Lung microvascular endothelial cell (primary cell): ENCODE measurements around the gene KIF9. TPM values are rescaled to one million over a fixed set of nuclear protein-coding genes. Genes with fewer than 3 reads are reported as not detected.
A peak's percentile ranks its signal among the peaks of the same experiment; 100 is the strongest.
"Not testable (repeated sequence)": the region's sequence is repeated elsewhere in the genome, so short reads cannot be mapped to it uniquely, and the experiment has no call there.

ENCODE experiments used
- DNase-seq, 2 donors: peaks; one replicate each; pipeline versions ENCODE4 v3.0.0 to v3.0.0-alpha.2; 2010; ENCODE audit warnings: low read depth in 2 of 2
- total RNA-seq: library from RNA; depleted of rRNA; stranded (reverse); fragments of >200 nt; gene quantifications from 2 replicates; pipeline ENCODE4 v1.2.1, GENCODE V29; 2014

Gene KIF9, protein sequence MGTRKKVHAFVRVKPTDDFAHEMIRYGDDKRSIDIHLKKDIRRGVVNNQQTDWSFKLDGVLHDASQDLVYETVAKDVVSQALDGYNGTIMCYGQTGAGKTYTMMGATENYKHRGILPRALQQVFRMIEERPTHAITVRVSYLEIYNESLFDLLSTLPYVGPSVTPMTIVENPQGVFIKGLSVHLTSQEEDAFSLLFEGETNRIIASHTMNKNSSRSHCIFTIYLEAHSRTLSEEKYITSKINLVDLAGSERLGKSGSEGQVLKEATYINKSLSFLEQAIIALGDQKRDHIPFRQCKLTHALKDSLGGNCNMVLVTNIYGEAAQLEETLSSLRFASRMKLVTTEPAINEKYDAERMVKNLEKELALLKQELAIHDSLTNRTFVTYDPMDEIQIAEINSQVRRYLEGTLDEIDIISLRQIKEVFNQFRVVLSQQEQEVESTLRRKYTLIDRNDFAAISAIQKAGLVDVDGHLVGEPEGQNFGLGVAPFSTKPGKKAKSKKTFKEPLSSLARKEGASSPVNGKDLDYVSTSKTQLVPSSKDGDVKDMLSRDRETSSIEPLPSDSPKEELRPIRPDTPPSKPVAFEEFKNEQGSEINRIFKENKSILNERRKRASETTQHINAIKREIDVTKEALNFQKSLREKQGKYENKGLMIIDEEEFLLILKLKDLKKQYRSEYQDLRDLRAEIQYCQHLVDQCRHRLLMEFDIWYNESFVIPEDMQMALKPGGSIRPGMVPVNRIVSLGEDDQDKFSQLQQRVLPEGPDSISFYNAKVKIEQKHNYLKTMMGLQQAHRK
- 6.1 and 7.1 TPM in 2 replicates for total RNA-seq

DNA sequence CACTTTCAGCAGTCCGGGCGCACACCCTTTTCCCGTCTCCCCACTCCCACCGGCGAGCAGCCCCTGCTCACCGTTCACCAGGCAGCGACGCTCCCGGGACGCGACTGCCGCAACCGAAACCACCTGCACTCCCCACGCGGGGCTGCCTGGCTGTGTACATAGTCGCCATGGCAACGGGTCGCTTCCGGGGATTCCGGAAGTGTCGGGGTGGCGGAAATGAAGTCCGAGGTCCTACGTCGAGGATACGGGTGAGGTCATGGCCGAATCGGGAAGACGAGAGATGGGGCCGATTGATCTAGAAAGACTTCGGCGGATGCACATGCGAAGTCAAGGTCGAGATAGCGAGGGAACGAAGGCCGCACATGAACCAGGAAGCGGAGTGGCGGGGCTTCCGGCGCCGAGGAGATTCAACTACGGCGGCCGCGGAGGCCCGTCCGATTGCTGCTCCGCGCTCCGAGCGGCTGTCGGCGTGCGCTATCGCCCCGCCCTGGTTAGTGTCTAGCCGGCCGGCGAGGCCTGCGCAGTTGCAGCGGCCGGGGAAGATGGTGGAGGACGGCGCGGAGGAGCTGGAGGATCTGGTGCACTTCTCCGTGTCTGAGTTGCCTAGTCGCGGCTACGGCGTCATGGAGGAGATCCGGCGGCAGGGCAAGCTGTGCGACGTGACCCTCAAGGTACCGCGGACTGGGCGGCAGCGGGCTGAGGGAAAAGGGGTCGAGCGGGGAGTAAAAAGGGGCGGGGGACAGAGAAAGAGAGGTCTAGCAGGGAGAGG, at the start of gene KIF9, which contains the start of gene KLHL18:
Gene KIF9 (minus strand): TSS at position 376 of the 769 bp plus-strand sequence. CDS start 5,425 bp downstream, outside the sequence.
Gene KLHL18 (plus strand): TSS at position 521 of the 769 bp plus-strand sequence. CDS start 22 bp downstream, at position 543.
- peak; percentile 93 to 95 for DNase-seq

DNA sequence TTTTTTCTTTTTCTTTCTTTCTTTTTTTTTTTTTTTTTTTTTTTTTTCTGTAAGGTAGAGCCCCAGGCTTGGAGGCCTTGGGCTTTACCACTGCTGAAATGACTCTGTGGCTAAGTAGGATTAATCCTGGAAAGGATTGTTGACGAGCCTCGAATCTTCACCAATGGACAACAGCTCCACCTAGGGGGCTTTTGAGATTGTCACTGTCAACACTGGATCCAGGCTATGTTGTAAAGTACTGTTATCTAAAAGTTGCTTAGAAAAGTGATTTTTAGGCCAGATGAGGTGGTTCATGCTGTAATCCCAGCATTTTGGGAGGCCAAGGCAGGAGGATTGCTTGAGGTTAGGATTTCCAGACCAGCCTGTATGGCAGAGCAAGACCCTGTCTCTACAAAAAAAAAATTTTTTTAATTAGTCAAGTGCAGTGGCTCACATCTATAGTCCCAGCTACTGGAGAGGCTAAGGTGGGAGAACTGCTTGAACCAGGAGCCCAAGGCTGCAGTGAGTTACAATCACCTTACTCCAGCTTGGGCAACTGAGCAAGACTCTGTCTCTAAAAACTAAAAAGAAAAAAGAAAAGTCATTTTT, 41.8 kb upstream of the KIF9 start:
- peak; percentile 83 to 87 for DNase-seq

DNA sequence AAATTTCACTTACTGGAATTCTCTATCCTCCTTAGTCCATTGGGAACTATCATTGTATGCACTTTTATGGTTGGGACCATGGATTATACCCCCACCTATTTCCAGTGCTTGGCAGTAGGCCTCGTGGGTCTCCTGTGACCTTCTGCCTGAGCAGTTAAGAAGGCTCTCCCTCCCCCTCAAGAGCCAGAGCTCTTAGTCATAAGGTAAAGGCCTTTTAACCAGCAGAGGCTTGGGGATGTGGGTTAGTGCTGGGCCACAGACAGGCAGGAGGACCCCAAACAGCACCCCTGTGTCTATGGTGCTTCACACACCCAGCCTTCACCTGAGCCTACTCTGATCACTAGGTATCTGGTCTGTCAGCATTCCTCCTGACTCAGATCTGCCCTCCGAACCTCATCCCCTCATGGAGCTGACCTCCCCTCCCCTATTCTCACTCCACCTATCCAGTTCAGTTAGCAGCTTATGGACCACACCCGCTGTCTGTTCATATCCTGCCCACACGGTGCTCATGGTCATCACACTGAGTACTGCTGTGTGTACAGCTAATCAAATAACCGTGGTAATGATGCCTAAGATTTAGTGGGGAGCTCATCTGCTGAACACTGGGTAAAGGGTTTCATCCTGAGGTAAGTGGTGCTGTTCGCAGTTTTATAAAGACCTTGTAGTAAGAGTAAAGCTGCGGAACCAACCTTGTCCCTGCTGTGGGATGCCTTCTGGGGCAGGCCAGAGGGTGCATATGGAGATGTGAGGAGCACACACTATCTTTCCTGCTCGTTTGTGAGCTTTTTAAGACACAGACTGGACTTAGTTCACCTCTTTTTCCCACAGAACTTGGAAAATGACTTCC, 41.1 kb upstream of the KIF9 start:
- DNase-seq = peak in 1 of 2 donors; percentile 14

DNA sequence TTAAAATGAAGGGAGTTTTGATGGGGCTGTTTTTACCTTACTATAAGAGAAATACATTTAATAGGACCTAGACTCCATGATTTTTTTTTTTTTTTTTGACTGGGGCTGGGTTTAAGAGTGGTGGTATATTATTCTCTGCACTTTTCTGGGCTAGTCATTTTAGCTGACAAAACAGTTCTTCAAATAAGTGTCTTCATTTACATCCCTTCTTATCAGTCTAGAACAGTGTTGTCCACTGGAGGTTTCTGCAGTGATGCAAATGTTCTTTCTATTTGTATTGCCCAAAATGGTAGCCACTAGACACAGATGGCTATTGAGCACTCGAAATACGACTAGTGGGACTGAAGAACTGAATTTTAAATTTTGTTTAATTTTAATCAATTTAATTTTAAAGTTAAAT, 37.4 kb upstream of the KIF9 start:
- no peak for DNase-seq

DNA sequence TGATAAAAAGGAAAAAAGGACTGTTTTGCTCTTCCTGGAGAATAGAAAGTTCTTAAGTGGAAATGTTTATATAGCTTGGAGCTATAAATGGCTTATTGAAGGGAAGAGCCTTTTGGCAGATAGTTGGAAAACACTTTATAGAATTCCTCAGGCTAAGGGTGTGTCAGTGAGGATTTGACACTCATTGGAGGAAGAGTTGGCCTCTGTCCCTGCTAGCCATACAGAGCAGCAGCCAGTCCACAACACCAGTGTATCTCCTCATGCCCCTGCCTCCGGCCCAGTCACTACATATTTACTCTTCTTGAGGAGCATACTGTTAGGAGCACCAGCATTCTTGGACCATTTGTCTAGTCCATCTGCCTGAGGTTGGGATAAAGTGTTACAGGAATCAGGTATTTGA, 36.3 kb upstream of the KIF9 start:
- no peak for DNase-seq

DNA sequence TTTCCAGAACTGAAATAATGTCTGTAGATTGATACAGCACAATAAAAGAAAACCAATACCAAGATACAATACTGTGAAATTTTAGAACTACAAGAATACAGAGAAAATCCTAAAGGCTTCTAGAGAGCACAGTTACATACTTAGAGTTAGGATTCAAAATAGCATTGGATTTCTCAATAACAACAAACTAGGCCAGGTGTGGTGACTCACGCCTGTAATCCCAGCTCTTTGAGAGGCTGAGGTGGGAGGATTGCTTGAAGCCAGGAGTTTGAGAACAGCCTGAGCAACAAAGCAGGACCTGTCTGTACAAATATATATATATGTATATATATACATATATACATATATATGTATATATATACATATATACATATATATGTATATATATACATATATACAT, 33.6 kb upstream of the KIF9 start:
- DNase-seq = not testable (repeated sequence)

DNA sequence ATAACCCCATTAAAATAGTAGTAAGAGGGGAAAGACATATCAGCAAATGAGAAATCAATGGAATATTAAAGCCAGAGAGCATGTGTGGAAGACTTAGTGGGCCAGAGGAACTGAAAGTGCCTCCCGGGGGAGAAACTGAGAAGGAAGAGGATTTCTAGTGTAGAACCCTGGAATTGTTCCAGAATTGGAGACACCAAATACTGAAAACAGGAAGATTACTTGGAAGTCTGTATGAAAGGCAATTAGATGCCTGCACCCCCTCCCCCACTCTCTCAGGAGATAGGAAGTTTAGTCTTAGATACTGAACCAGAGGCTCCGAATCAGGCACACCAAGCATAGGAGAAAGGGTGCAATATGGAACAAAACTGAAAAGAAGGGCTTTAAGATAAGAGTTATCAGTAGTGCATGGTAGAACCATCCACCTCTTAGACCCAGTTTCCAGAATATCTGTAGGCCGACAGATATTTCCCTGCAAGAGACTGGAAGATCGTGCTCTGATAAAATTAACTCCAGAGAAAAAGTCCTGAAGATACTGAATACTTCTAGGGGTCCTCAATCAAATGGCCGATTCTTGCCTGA, 32.6 kb upstream of the KIF9 start:
- DNase-seq = peak in 1 of 2 donors; percentile 80

DNA sequence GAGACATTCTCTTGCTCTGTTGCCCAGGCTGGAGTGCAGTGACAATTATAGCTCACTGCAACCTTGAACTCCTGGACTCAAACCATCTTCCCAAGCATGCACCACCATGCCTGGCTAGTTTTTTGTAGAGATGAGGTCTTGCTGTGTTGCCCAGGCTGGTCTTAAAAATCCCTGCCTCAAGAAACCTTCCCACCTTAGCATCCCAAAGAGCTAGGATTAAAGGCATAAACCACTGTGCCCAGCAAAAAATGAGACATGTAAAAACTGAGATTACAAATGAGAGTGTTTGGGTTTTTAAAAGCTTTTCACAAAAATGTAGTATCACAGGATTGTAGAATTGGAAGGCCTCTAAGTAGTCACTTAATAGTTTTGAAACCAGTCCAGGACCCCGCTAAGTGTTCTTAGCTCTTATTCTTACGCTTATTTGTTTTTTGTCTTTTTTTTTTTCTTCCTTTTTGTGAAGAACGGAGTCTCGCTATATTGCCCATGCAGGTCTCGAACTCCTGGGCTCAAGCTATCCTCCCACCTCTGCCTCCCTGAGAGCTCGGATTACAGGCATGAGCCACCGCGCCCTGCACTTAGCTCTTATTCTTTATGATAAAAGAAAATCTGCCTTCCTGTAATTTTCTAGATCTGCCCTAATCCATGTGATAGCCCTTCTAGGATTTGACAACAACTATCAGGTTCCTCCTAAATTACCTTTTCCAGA, 31.6 kb upstream of the KIF9 start:
- no peak for DNase-seq

DNA sequence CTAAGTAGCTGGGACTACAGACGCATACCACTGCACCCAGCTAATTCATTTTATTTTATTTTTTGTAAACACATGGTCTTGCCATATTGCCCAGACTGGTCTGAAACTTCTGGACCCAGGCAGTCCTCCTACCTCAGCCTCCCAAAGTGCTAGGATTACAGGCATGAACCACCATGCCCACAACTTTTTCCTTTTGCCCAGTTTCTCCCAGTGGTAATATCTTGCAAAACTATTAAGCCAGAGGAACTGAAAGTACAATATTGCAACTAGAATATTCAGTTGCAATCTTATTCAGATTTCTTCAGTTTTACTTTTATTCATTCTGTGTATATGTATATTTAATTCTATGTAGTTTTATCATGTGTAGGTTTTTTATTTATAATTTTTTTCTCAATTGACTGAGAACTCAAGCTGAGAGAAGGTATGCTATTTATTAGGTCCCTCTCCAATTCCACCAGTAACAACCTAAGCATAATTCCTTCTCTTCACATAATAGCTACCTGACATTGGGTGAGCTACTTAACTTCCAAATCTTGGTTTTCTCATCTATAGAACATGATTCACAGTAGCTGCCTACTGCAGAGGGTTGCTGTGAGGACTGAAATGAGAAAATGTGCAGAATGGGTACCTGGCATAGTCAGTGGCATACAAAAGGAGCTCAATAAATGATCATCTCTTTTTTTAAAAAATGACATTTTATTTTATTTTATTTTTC, 30.9 kb upstream of the KIF9 start:
- DNase-seq = no peak

DNA sequence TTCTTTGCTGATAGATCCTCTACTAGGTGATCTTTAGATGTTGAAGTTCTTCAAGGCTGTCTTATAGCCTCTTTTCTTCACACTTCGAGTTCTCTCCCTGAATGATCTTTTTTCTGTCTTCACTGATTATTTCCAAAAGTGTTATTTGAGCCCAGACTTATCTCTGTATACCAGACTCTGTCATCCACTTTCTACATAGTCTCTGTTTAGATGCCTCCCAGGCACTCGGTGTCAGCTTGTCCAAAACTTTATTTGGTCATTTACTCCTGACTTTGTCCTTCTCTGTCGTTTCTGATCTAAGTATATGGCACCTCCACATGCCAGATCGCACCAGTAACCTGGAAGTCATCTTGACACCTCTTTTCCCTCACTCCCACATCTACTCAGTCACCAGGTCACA, 27.8 kb upstream of the KIF9 start:
- no peak for DNase-seq

DNA sequence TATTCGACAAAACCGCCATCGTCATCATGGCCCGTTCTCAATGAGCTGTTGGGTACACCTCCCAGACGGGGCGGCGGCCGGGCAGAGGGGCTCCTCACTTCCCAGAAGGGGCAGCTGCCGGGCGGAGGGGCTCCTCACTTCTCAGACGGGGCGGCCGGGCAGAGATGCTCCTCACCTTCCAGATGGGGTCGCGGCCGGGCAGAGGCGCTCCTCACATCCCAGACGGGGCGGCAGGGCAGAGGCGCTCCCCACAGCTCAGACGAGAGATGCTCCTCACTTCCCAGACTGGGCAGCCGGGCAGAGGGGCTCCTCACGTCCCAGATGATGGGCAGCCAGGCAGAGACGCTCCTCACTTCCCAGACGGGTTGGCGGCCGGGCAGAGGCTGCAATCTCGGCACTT, 26.6 kb upstream of the KIF9 start:
- DNase-seq = not testable (repeated sequence)

DNA sequence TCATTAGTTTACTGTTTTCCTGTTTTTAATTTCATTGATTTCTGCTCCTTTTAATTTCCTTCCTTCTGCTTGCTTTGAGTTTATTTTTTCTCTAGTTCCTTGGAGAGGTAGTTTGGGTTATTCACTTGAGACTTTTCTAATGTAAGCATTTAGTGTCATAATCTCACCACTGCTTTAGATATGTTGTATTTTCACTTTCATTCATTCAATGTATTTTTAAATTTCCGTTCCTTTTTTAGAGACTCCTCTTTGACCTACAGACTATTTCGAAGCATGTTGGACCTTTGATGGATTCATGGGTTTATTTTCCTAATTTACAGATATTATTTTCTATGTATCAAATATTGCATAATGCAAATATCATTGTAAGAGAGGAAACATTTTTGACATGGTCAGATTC, 23.4 kb upstream of the KIF9 start:
- no peak for DNase-seq

DNA sequence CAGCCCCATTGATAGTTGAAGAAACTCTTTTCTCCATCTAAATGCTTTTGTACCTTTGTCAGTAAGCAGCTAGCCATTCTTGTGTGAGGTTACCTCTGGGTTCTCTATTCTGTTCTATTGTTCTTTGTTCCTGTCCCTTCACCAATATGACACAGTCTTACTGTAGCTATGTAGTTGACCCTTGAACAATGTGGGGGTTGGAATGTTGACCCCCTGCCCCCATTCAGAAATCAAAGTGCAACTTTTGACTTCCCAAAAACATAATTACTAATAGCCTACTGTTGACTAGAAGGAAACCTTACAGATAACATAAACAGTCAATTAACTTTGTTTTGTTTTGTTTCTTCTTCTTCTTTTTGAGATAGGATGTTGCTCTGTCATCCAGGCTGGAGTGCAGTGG, 18.9 kb upstream of the KIF9 start:
- DNase-seq = no peak

DNA sequence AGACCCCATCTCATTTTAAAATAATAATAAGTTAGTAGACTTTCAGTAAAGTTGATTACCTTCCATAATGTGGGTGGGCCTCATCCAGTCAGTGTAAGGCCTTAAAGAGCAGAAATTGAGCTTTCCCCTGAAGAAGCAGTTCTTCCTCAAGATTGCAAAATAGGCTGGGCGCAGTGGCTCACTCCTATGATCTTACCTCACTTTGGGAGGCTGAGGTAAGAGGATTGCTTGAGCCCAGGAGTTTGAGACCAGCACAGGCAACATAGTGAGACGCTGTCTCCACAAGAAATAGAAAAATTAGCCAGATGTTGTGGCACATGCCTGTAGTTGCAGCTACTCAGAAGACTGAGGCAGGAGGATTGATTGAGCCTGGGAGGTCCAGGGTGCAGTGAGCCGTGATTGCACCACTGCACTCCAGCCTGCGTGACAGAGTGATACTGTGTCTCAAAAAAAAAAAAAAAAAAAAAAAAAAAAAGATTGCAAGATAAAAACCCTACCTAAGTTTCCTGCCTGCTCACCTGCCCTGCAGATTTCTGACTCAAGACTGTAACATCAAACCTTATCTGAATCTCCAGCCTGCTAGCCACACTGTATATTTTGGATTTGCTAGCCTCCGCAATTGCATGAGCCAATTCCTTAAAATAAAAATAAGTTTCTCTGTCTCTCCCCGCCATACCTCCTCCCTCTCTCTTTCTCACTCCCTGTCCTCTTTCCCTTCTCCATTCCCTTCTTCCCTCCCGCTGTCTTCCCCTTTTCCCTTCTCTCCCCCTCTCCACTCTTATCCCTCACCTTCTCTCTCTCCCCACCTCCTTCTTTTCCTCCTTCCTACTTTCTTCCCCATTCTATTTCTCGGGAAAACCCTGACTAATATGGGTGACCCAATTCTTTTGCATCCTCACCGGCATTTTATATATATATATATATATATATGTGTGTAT, 17.1 kb upstream of the KIF9 start:
- no peak for DNase-seq

DNA sequence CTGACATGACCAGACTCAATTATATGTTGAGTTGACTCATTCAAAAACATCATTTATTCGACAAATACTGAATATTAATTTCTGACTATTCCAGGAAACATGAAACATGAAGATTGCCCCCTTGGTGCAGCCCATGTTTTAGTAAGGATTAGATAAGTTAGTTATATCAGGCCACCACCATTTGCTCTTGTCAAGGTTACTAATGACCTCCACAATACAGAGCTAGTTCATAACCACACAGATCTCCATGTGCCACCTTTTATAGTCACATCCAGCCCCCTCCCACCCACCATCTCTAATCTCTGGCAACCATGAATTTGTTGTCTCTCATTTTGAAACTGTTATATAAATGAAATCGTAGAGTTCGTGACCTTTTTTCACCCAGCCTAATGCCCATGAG, 15.8 kb upstream of the KIF9 start:
- DNase-seq = no peak

DNA sequence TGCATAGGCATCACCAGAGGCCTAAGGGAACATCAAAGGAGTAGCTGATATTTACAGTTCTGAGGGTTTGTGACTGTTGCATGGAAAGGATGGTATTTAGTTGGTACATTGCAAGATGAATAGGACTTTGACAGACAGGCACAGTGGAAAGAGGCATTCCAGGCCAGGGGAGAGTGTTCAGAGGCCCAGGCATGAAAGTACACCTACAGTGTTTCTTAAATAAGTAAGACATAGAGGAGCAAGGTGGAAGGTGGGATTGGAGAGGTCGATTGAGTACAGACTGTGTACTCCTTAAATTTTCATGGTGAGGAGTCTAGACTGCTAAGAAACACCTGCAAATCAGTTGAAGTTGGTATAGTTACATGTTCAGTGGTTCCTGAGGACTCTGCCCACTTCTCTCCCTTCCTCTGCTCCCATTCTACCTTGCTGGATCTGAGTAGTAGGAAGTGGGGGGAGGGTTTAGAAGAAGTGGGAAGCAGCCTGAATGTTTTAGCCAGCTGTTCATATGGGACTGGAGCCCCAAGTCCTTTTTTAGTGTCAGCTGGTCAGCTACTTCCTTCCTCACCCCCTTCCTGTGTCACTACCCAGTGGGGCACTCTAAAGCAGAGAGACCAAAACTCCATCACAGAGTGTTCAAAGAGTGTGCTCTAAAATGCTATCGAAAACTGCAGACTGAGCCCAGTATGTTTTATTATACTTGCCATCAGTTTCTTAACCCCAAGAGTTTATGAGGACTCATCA, 14.1 kb upstream of the KIF9 start:
- no peak for DNase-seq

DNA sequence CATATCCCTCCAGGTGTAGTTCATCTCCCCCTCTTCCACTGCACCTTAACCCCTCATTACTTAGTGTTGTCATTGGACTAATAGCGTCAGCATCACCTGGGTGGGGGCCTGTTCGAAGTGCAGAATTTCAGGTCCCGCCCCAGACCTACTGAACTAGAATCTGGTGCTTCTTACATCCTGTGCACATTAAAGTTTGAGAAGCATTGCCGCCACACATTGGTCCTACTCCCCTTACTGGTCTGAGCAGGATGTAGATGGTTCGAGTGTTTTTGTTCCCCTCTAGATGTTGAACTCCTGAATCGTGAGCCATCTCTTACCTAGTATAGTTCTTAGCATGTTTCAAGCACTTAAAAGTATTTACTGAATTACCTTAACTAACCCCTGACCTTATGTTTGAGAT, 13.4 kb upstream of the KIF9 start:
- DNase-seq = no peak
